Stimulated activated CD4-positive, alpha-beta T cell treated with anti-CD3 and anti-CD28 coated beads, Interleukin-4, amount 100 ng/mL, for 48 hours (primary cell): ENCODE data around the gene ARHGAP33.
A peak's percentile ranks its signal among the peaks of the same experiment; 100 is the strongest.

ENCODE experiments used
- DNase-seq, 2 donors: peaks; one replicate each; pipeline ENCODE4 v3.0.0-alpha.2; 2020; ENCODE audit warnings: low read depth in 2 of 2

ARHGAP33 gene

DNA sequence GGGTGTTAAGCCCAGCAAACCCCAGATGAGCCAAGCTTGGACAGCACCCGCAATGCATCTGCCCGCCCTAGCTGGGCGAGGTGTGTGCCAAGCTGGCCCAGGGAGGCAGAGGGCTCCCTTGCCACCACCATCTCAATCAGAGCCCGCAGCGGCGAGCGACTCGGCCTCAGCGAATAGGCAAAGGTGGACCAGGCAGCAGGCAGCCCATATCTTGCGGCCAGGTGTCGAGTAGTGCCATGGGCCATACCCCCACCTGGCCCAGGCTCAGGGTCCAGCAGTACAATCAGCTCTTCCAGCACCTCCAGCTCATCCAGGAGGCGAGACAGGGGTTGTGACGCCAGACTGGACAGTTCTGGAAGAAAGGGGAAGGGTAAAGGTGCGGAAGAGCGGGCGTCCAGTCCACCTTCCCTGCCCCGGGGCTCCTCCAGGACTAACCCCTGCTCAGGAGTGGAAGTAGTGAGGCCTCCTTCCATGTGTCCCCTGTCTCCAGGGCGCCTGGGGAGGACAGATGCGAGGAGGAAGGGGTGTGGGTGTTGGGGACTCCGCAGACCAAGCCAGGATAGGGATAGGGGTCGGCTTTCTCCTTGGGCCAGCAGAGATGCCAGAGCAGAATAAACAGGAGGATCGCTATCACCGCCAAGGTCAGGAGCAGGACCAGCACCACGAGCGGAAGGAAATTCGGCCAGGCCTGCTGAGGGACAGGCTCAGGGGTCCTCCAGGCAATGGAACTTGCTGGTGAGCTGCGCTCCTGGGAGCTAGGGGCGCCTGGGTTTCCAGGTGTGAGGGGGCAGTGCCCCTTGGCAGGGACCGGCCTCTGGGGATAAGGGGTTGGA is 35.9 kb upstream of the ARHGAP33 start:
- DNase-seq, result no peak

DNA sequence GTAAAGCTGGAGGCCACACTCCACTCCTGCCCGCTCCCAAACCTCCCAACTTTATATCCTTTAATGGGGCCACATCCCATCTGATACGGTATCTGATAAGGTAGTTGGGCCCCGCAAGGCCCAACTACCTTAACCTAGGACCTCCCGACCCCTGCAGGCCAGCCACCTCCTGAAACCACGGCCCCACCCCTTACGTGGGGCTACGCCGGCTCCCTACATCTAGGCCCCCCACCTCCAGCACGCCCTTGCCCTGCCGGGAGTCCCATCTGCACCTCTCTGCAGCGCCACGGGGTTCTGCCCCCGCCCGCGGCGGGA is 35.3 kb upstream of the ARHGAP33 start:
- no peak for DNase-seq

DNA sequence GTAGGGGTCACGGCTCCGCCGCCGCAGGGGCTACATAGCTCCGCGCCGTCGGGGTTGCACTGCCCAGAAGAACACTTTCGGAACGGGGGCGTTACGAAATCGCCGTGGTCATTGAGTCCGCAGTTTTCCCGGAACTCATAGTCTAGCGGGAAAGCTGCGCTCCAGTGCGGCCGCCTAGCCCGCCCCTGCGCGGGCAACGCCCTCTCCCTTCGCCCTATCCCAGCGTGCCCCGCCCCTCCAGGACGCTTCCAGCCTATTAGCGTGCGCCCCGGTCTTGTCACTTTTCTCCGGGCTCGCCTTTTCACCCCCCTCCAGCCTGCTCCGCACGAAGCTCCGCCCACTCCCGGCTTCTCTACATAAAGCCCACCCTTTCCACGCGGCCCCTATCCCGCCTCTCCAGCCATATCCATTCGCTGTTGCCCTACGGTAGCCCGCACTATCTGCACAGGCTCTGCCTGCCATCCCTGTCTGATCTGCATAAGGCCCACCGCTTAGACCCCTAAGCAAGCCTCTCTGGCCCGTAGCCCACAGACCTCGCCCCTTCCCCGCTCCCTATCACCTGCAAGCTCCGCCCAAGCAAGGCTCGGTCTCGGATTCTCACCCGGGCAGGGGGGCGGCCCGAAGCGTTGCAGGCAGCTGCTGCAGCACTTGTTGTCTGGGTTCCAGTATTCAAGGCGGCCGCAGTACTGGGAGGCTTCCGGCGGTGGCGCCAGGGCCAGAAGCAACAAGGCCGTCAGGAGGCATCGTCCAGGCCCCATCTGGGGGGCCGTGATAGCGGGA is 34.8 kb upstream of the ARHGAP33 start:
- DNase-seq, result peak; percentile 96 to 97

- no peak for DNase-seq
Observed at GRCh38 chr19:35741203-35741515, 34.2 kb upstream of the ARHGAP33 start.

DNA sequence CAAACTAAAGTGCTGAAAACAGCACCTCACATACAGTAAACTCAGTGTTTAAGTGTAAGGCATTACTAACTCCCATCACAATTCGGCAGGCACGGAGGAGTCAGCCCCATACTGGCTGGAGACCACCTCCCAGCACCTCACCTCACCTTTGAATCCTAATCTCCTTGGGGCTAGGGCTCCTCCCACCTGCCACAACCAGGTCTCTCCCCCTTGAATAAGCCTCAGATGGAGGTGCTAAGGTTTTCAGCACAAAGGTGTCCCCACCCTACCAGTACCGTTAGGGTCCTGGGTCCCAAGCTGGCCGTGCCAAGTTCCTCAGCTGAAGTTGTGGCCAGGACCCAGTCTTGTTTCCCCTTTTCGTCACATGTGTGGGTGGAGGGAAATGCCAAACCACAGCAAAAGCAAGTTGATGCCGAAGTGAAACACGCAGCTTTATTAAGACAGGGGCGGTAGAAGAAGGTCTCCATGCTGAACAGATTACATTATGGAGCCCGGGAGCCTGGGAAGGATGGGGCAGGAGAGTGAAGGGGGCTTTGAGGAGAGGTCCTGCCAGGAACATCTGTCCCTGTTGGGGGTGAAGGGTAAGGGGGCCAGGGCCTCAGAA is 33.1 kb upstream of the ARHGAP33 start, which contains the start of gene IGFLR1:
IGFLR1 (minus strand) TSS at position 332 of the 604 bp plus-strand sequence. CDS start 1,272 bp downstream, outside the sequence.
- peak; percentile 48 to 70 for DNase-seq

DNA sequence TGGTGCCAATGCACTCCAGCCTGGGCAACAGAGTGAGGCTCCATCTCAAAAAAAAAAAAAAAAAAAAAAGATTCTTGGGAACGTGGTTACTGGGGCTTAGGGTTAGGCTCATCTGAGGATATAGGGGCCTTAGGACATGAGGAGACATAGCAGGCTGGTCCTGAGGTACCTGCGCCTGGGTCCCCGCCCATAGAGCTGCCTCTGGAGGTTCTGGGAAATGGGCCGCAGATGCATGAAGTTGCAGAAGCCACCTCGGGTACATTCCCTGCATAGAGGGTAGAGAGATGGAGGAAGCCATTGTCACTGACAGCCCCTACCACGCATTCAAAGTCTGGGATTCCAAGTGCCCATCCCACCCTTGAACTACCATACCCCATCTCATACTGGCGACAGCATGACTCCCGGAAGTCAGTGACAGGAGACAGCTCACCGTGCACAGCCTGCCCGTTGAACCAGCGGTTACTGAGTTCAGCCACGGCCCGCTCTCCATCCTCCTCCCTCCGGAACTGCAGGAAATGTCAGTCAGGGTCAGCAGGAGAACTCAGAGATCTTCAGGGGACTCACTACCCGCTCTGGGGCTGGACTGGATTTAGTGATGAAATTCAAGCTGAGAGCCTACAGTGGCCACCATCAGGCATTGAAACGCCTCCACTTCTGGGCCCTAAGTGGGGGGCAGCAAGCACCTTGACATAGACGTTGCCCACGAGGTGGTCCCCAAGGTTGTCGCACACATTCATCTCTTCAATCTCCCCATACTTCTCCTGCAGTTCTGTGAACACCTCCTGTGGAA is 31.5 kb upstream of the ARHGAP33 start:
- DNase-seq, result no peak

DNA sequence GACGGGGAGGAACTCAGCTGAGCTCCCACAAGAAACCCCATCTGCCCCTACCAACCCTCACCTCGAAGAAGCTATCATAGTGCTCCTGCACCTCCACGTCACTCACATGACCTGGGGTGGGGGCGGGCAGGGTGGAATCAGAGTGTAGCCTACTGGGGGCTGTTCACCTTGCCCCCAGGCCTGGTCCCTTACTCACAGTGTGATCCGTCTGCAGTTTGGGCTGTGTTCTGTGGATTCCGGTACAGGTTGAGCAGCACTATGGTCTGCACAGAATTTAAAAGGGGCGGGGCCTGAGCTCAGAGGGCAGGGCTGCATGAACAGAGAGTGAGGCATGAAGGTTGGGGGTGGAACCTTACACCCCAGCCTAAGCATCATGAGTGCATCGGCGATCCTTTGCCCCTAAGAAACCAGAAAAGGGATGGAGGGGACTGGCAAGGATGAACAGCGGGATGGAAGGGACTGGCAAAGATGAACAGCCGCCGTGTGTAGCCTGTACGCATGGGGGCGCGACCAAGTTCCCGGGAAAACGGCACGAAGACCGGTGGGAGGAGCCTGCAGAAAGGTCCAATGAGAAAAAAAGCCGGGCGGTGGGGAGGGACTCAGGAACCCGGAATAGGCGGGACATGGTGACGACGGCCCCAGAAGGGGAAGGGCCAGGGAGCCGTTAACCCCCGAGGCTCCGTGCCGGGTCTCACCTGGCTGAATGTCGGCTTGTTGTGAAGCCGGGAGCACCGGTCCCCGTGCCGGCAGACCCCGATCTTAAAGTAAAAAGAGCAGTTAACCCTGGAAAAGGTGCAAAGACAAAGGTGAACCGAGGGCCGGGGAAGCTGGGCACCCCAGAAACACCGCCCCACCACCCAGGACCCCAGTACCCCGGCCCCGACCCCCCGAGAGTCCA is 30.7 kb upstream of the ARHGAP33 start:
- DNase-seq, result peak; percentile 86 to 91

DNA sequence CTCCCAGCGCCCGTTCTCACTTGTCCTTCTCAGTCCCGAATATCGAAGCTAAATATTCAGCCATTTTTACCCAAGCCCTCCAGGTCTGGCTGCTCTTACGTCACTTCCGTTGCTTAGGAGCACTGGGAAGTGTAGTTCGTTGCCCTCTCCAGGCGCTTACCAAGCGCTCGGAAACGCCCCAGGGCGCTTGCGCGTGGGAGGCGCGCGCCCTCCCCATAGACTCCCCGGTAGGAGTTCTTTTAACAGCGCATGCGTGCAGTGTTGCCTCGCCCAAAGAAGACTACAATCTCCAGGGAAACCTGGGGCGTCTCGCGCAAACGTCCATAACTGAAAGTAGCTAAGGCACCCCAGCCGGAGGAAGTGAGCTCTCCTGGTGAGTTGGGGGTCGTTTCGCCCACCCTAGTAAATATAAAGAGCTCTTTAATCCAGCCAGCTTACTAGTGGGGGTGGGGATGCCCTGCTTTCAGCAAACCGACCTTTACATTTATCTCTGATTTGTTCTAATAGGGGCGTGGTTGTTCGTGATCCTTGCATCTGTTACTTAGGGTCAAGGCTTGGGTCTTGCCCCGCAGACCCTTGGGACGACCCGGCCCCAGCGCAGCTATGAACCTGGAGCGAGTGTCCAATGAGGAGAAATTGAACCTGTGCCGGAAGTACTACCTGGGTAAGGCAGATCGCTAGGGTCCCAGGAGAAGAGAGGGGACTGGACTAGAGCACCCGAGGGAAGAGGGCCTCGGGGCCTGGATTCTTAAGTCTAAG is 29.9 kb upstream of the ARHGAP33 start, which contains the start of the genes PSENEN and U2AF1L4:
PSENEN (plus strand) TSS at position 324 of the 759 bp plus-strand sequence; CDS start at position 604, 280 bp downstream.
U2AF1L4 (minus strand) TSS at position 91 of the 759 bp plus-strand sequence; CDS start at position 64, 27 bp downstream.
- peak; percentile 83 to 93 for DNase-seq

DNA sequence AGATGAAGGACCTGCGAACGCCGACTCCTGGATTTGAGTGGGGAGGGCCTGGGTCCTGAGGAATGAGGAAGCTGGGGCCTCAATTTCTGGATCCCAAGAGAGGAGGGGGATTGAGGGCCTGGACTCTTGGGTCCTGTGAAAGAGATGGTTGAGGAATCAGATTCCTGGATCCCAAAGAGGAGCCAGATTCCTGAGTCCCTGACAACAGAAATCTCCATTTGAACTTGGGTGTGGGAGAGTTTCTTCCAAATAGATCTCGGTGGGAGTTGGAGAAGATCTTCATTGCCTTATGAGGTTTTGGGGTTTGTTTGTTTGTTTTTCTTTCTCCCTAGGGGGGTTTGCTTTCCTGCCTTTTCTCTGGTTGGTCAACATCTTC is 29.3 kb upstream of the ARHGAP33 start:
- DNase-seq, result no peak

GRCh38 chr19:35746531-35746930 is 28.8 kb upstream of the ARHGAP33 start:
- no peak for DNase-seq

- DNase-seq, result peak; percentile 95 to 97
Observed at GRCh38 chr19:35748106-35749020, 27.0 kb upstream of the ARHGAP33 start, which contains the start of gene LIN37. Gene LIN37 (plus strand): TSS chr19:35748576. CDS start chr19:35748725, 149 bp downstream.

DNA sequence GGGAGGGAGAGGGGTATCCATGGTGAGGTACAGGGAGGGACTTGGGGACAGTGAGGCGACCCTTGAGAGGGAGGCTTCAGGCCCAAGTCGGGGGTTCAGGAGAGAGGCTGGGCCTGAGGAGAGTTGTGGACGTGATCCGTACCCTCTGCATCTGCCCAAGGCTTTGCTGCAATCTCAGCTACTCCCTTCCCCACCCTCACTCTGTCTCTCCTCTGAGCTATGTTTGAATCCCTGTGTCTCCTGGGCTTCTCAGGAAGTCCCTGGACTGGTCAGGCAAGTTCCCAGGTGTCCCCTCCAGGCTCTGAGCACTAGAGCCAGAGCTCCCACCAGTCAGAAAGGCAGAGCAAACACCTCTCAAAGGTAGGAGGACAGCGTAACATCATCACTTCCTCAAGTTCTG is 25.2 kb upstream of the ARHGAP33 start:
- no peak for DNase-seq

DNA sequence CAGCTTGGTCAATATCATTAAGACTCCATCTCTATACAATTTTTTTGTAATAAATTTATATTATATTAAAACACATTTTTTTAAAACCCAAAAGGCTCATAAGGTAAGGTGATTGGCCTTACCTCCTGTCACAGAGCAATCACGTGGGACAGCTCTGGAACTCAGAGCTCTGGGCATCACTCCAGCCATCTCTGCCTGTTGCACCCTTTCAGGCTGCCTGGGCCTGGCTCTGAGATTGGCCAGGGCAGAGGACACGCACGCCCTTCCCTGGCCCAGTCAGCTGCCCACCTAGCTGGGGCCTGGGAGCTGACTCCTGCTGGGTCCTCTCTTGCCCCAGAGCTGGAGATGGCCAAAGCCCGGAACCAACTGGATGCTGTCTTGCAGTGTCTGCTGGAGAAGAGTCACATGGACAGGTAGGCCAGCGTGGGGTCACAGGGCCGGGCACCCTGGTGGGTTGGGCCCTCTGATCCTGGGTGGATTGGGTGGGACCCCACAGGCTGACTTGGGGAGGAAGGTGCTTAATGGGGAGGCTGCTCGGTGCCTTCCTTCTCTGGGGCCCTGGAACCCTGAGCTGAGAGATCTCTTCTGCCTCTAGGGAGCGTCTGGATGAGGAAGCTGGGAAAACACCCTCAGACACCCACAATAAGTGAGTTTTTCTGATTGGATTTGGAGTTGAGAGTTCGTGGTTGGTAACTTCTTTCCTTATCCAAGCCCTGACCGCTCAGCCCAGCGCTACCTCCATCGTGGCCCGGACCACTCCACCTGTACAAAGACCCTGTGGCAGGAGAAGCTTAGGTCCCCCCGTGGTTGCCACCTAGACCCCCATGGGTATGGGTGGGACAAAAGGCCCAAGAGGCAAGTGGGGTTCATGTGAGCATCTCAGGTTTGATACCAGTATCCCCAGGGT is 23.3 kb upstream of the ARHGAP33 start:
- no peak for DNase-seq

GRCh38 chr19:35752746-35753350 is 22.5 kb upstream of the ARHGAP33 start:
- DNase-seq, result no peak

- no peak for DNase-seq
Observed at GRCh38 chr19:35753634-35754369, 21.6 kb upstream of the ARHGAP33 start.

GRCh38 chr19:35754370-35755130 is 20.8 kb upstream of the ARHGAP33 start:
- no peak for DNase-seq
